Left lung (tissue), 10 donors: ENCODE measurements around the gene ROBO1. TPM values are rescaled to one million over a fixed set of nuclear protein-coding genes. Genes with fewer than 3 reads are reported as not detected.

ENCODE experiments used
- ATAC-seq: fragments of 200-7000 bp; cut with Tn5 transposase; one replicate; pipeline ENCODE4 v1.9.1; 2020; ENCODE audit warnings: moderate library complexity
- DNase-seq, 4 donors: peaks; one replicate each; pipeline ENCODE4 v3.0.0-alpha.2; 2013 to 2020
- H3K27ac ChIP-seq, 2 donors: fragments of 200-600 bp; sonication (generic) in 1 of 2; one replicate each; pipeline versions ENCODE4 v1.5.0 to v1.8.0; 2020 to 2021
- H3K27me3 ChIP-seq, 2 donors: fragments of 200-600 bp; sonication (generic) in 1 of 2; one replicate each; pipeline versions ENCODE4 v1.5.0 to v1.8.0; 2020 to 2021
- H3K36me3 ChIP-seq, 2 donors: fragments of 200-600 bp; sonication (generic) in 1 of 2; one replicate each; pipeline versions ENCODE4 v1.5.0 to v1.8.0; 2020 to 2021
- H3K4me1 ChIP-seq, 2 donors: fragments of 200-600 bp; one replicate each; pipeline ENCODE4 v1.8.0; 2021
- H3K4me3 ChIP-seq, 2 donors: fragments of 200-600 bp; sonication (generic) in 1 of 2; one replicate each; pipeline versions ENCODE4 v1.5.0 to v1.8.0; 2020 to 2021; ENCODE audit warnings: mild to moderate bottlenecking in 1 of 2
- H3K9me3 ChIP-seq, 2 donors: fragments of 200-600 bp; sonication (generic) in 1 of 2; one replicate each; pipeline versions ENCODE4 v1.5.0 to v1.8.0; 2020 to 2021
- CTCF ChIP-seq, 2 donors: fragments of 200-600 bp; sonication (generic) in 1 of 2; IDR thresholded peaks; one replicate each; pipeline versions ENCODE4 v1.5.0 to v1.8.0; 2021; ENCODE audit warnings: antibody characterized with exemption in 2 of 2
- intact Hi-C, 2 donors: fragments of 100-400 bp; cut with DNase I; formaldehyde crosslinking; loops; one replicate each; pipeline versions ENCODE4 v1.11.2 to v1.14.2; 2022
- polyA plus RNA-seq, 6 donors: library from polyadenylated mRNA; unstranded; fragments of 120-200 nt; gene quantifications; one replicate each; pipeline ENCODE4 v1.2.1, GENCODE V29; 2013; ENCODE audit not compliant: insufficient read length in 6 of 6
- total RNA-seq, 2 donors: library from RNA; stranded (reverse); fragmentation: NEBNext Ultra II Directional; extraction: Animal tissue kit (Norgen Biotek cat#: 25700); gene quantifications; one replicate each; pipeline ENCODE4 v1.2.1, GENCODE V29; 2021
- donor health status: DM: no; HTN: yes; CAD: no.
- donor health status: DM: no; HTN: no; CAD: no.

The ROBO1 gene
- total and polyA plus RNA-seq, 8 donors: 20.3 to 134 (median 102) TPM

- no peak overlapping the region for H3K4me3 ChIP-seq
- H3K4me1 ChIP-seq: no peaks in the 10 kb centered on the region
- H3K9me3 ChIP-seq: no peaks in the 10 kb centered on the region
- intact Hi-C loops: no loop called here
- ATAC-seq: no peak
- no peak overlapping the region for H3K27ac ChIP-seq
- no peaks in the 10 kb centered on the region for H3K27me3 ChIP-seq
- DNase-seq: no peak
- no peaks in the 10 kb centered on the region for H3K36me3 ChIP-seq
- TF ChIP-seq CTCF (IDR thresholded peaks at IDR 0.05): no peak
Measured at GRCh38 chr3:78978037-78978436, 789.8 kb downstream of the ROBO1 start.

GRCh38 chr3:78977073-78977472, 790.7 kb downstream of the ROBO1 start:
- H3K4me3 ChIP-seq: no peak overlapping the region
- ATAC-seq: no peak
- TF ChIP-seq CTCF (IDR thresholded peaks at IDR 0.05): no peak

GRCh38 chr3:78976200-78976599, 791.6 kb downstream of the ROBO1 start:
- Histone ChIP-seq H3K9me3 (no peaks in the 10 kb centered on the region), H3K4me3 (no peak overlapping the region), H3K36me3 (no peaks in the 10 kb centered on the region), H3K27ac (no peak overlapping the region), H3K27me3 (no peaks in the 10 kb centered on the region), H3K4me1 (no peaks in the 10 kb centered on the region)
- DNase-seq (no peak), ATAC-seq (no peak)
- no peak for TF ChIP-seq CTCF (IDR thresholded peaks at IDR 0.05)
- intact Hi-C loops: no loop called here

More at GRCh38 chr3:78977073-78977472, 790.7 kb downstream of the ROBO1 start:
- Histone ChIP-seq H3K27me3 (no peaks in the 10 kb centered on the region), H3K27ac (no peak overlapping the region), H3K36me3 (no peaks in the 10 kb centered on the region), H3K9me3 (no peaks in the 10 kb centered on the region), H3K4me1 (no peaks in the 10 kb centered on the region)
- DNase-seq: no peak
- intact Hi-C loops: no loop called here

GRCh38 chr3:78974181-78974790, 793.5 kb downstream of the ROBO1 start:
- ATAC-seq (no peak), DNase-seq (no peak)
- TF ChIP-seq CTCF (IDR thresholded peaks at IDR 0.05): no peak
- Histone ChIP-seq H3K27me3 (no peaks in the 10 kb centered on the region), H3K27ac (no peak overlapping the region), H3K4me1 (no peaks in the 10 kb centered on the region), H3K36me3 (no peaks in the 10 kb centered on the region), H3K4me3 (no peak overlapping the region), H3K9me3 (no peaks in the 10 kb centered on the region)
- intact Hi-C loops: no loop called here

GRCh38 chr3:78972617-78973301, 795.0 kb downstream of the ROBO1 start:
- no peaks in the 10 kb centered on the region for H3K27me3 ChIP-seq
- H3K36me3 ChIP-seq: no peaks in the 10 kb centered on the region
- H3K4me3 ChIP-seq: no peak overlapping the region
- no peaks in the 10 kb centered on the region for H3K9me3 ChIP-seq
- DNase-seq (no peak), ATAC-seq (no peak)
- no peaks in the 10 kb centered on the region for H3K4me1 ChIP-seq
- intact Hi-C loops: no loop called here
- no peak for TF ChIP-seq CTCF (IDR thresholded peaks at IDR 0.05)
- no peak overlapping the region for H3K27ac ChIP-seq
